Measurements from ENCODE around the gene DNAJB6.
"Not testable (repeated sequence)": the region's sequence is repeated elsewhere in the genome, so short reads cannot be mapped to it uniquely, and the experiment has no call there.

Gene DNAJB6

DNA sequence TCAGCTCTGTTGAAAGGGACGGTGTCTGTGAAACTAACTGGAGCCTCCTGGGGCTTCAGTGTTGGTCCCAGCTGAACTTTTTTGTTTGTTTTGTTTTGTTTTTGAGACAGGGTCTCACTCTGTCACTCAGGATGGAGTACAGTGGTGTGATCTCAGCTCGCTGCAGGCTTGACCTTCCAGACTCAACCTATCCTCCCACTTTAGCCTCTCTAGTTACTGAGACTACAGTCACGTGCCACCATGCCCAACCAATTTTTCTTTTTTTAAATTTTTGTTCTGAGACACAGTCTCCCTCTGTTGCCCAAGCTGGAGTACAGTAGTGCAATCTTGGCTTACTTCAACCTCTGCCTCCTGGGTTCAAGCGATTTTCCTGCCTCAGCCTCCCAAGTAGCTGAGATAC lies 13.4 kb upstream of the DNAJB6 start:
- DNase-seq (ENCODE audit: low read depth in 1 of 2, low spot score in 1 of 2) = no peak

DNA sequence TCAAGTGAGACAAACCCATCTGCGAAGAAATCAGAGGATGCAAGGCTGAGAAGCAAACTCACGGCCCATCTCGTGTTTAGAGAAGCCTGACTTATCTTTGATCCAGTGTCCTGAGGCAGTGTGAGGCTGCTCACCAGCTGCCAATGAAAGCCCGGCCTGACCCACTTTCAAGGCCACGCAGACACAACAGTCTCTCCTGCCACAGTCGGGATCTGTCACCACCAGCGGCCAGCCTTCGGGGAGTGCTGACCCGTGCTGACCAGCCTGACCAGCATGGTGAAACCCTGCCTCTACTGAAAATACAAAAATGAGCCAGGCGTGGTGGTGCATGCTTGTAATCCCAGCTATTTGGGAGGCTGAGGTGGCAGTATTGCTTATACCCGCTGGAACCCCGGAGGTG lies 7.4 kb upstream of the DNAJB6 start:
- no peak for DNase-seq (ENCODE audit: low read depth in 1 of 2, low spot score in 1 of 2)

GRCh38 chr7:157330567-157330966 lies 6.2 kb upstream of the DNAJB6 start:
- DNase-seq (ENCODE audit: low read depth in 1 of 2, low spot score in 1 of 2) = not testable (repeated sequence)

DNA sequence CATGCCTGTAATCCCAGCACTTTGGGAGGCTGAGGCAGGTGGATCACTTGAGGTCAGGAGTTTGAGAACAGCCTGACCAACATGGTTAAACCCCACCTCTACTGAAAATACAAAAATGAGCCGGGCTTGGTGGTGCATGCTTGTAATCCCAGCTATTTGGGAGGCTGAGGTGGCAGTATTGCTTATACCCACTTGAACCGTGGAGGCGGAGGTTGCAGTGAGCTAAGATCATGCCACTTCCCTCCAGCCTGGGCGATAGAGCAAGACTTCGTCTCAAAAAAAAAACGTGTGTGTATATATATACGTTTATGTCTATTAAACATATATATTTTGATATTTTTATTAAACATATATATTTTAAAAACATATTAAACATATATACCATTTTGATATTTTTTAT lies 5.8 kb upstream of the DNAJB6 start:
- DNase-seq (ENCODE audit: low read depth in 1 of 2, low spot score in 1 of 2) = not testable (repeated sequence)

DNA sequence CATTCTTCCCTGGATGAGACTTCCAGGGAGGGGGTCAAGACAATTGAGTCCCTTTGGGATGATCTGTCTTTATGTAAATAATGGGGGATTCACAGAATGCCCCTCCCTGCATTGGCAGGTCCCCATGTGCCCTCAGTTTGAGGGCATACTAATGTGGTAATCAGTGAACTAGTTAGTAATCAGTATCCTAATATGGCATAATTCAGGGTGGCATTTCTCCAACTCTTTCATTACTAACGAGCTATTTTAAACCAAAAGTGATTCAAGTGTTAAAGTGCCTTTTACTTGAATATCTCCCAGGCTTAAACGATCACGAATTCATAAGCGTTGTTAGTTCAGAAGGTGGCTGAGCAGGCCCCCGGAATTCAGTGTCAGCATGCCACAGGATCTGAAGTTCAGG lies 1.6 kb upstream of the DNAJB6 start:
- no peak for DNase-seq (ENCODE audit: low read depth in 1 of 2, low spot score in 1 of 2)

DNA sequence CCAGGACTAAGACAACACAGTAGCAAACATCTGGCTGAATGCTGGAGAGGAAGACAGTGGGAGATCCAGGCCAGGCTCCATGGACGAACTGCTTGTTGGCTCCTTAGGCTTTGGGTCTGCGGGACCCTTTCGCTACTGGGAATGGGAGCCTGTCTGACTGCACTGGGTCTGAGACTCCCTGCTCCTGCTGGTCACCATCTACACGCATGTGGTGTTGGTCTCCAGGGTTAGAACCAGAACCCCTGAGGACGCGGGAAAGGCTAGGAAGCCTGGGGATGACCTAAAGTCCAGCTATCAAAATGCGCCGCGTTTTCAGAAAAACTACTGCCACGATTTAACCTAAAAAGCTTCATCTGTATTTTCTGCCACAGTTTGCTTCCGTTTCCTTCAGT lies 817 bp upstream of the DNAJB6 start:
- no peak for DNase-seq (ENCODE audit: low read depth in 1 of 2, low spot score in 1 of 2)

GRCh38 chr7:157337316-157338149 lies 729 bp downstream of the DNAJB6 start:
- DNase-seq (ENCODE audit: low read depth in 1 of 2, low spot score in 1 of 2) = peak; percentile 33 to 42

DNA sequence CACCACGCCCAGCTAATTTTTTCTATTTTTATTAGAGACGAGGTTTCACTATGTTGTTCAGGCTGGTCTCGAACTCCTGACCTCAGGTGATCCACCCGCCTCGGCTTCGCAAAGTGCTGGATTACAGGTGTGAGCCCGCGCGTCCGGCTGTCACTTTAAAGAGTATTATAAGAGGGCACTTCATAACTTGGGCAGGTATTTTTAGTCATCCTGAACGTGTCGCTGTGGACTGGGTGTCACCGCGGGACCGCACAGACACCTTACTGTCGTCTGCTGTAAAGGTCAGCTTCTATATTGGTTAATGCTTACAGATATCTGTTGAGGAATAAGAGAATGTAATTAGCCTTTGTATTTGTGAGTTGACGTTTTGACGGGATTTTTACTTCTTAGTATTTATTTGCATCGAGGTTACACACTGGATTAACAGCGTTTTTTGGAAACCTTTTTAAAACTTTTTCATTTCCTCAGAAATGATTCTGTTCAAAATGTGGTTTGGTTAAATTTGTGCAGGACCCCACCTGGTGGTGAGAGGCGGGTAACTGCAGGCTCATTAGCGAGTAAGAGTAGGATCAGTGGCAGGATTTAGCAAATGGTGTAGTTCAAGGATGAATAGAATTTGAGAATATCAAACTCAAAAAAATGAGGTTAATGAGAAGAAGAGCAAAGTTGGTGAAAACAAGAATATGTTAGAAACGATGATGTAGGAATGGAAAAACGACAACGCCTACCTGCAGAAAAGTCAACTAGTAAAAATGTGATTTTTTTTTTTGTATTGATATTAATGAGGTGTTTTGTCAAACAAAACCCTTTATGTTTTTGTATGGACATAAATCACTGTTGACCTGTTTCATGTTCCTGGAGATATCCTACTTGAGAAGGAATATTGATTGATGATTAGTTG lies 3.2 kb downstream of the DNAJB6 start:
- DNase-seq (ENCODE audit: low read depth in 1 of 2, low spot score in 1 of 2) = peak; percentile 28 to 60

DNA sequence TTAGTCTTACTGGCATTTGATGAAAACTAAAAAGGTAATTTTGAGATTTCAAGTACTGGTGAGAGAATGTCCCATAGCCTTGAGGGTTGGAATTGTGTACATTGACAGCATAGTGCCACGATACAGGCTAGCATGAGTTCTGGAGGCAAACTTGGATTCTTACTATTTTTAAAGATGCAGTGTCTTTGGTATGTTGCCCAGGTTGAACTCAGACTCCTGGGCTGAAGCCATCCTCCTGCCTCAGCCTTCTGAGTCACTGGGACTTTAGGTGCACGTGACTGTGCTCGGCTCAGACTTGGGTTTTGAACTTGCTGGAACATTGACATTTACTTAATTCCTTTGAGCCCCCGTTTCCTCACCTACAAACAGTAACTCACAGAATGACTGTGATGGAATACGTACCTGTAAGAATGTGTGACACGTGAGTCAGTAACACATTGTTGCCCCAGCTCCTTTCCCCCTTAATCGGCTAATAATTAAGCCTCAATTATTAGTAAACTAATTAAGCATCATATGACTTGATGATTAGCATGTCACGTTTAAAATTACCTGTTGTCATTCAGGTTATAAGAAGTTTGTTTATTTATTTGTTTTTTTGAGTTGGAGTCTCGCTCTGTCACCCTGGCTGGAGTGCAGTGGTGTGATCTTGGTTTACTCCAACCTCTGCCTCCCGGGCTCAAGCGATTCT lies 10.6 kb downstream of the DNAJB6 start:
- peak in 1 of 2 donors; percentile 13 for DNase-seq (ENCODE audit: low read depth in 1 of 2, low spot score in 1 of 2)

- no peak for DNase-seq (ENCODE audit: low read depth in 1 of 2, low spot score in 1 of 2)
These were observed 11.7 kb downstream of the DNAJB6 start for GRCh38 chr7:157348548-157348947.

GRCh38 chr7:157352516-157352915 lies 15.7 kb downstream of the DNAJB6 start:
- no peak for DNase-seq (ENCODE audit: low read depth in 1 of 2, low spot score in 1 of 2)

GRCh38 chr7:157355784-157356511 lies 19.1 kb downstream of the DNAJB6 start:
- no peak for DNase-seq (ENCODE audit: low read depth in 1 of 2, low spot score in 1 of 2)

DNA sequence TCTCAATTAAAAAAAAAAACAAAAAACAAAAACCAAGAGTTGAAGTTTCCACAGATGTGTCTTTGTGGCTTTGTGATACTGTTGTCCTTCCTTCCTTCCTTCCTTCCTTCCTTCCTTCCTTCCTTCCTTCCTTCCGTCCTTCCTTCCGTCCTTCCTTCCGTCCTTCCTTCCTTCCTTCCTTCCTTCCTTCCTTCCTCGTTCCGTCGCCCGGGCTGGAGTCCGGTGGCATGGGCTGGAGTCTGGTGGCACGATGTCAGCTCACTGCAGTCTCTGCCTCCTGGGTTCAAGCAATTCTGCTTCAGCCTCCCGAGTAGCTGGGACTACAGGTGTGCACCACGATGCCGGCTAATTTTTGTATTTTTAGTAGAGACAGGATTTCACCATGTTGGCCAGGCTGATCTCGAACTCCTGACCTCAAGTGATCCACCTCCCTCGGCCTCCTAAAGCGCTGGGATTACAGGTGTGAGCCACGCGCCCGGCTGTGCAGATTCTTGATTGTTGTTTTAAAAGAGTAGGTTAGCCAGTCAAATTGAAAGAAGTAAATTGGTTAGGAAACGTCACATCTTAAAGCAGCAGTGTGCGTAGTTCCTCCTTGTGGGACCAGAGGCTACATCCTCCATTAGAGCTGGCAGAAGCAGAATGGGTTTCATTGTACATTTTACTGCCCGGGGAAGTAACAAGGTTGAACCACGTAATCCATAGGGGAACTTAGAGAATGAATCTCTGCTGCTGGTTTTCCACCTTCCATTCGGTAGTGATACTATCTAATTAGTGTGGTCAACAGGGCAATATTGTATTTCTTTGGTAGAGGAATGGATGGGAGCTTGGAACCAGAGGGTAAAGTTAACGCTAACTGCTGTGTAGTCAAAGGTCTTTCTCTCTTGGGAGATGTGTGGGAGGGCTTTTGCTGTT lies 20.6 kb downstream of the DNAJB6 start:
- no peak for DNase-seq (ENCODE audit: low read depth in 1 of 2, low spot score in 1 of 2)

DNA sequence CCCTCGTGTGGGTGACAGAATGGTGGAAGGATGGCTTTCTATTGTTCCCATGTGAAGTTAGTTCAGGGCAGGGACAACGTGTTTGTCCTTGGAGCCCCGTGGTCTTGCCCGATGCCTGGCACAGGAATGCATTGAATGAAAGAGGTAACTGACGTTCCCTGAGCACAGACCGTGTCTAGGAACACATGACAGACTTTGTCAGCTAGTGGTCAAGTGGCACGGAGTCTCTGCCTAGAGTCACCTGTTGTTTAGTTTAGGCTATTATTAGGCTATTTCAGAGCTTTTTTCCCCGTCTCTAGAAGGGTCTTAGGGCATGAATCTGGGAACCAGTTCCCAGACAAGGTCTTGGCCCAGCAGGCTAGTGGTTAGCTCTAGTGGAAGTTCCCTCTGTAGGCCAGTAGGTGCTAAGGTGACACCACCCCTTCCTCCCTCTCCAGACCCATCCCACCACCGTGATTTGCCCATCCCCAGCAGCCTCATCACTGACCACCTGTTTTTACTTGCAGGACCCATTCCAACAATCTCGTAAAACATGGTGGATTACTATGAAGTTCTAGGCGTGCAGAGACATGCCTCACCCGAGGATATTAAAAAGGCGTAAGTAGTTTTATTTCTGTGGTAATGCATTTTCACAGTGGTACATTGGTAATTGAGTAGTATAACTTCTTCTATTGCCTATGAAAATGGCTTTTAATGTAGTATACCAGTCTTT lies 21.4 kb downstream of the DNAJB6 start:
- no peak for DNase-seq (ENCODE audit: low read depth in 1 of 2, low spot score in 1 of 2)

- DNase-seq (ENCODE audit: low read depth in 1 of 2, low spot score in 1 of 2) = no peak
These were observed 21.9 kb downstream of the DNAJB6 start for GRCh38 chr7:157358753-157359096.

GRCh38 chr7:157359581-157359980 lies 22.8 kb downstream of the DNAJB6 start:
- no peak for DNase-seq (ENCODE audit: low read depth in 1 of 2, low spot score in 1 of 2)

- no peak for DNase-seq (ENCODE audit: low read depth in 1 of 2, low spot score in 1 of 2)
These were observed 23.8 kb downstream of the DNAJB6 start for GRCh38 chr7:157360483-157361025.

- DNase-seq (ENCODE audit: low read depth in 1 of 2, low spot score in 1 of 2) = no peak
These were observed 24.7 kb downstream of the DNAJB6 start for GRCh38 chr7:157361537-157361936.

DNA sequence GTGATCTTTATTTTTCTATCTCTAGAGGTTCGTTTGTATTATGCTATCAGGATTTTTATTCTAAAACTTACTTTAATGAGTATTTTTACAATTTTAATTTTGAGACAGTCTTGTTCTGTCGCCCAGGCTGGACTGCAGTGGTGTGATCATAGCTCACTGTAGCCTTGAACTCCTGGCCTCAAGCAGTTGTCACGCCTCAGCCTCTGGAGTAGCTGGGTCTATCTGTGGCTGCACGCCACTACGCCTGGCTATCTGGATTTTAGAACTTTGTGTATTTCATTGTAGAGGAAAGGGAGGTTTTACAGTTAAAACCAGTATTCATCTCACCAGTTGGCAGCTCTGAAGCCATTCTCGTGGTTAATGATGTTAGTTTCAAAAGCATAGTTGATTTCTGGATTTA lies 25.9 kb downstream of the DNAJB6 start:
- DNase-seq (ENCODE audit: low read depth in 1 of 2, low spot score in 1 of 2) = no peak
